Body of pancreas (tissue), 4 donors: ENCODE results near the gene ACTG1.

ENCODE experiments used
- CTCF ChIP-seq, 7 experiments: fragments of 450-650 bp in 4 of 7; fragments of 200-600 bp in 3 of 7; sonication (generic) in 3 of 7; IDR thresholded peaks; one replicate each; pipeline ENCODE4 v1.5.1; 2016 to 2019; ENCODE audit warnings: antibody characterized with exemption in 7 of 7
- POLR2A ChIP-seq, 3 donors: fragments of 450-650 bp; IDR thresholded peaks; one replicate each; pipeline ENCODE4 v1.6.1; 2016; ENCODE audit warnings: antibody characterized with exemption in 3 of 3, mild to moderate bottlenecking in 2 of 3

DNA sequence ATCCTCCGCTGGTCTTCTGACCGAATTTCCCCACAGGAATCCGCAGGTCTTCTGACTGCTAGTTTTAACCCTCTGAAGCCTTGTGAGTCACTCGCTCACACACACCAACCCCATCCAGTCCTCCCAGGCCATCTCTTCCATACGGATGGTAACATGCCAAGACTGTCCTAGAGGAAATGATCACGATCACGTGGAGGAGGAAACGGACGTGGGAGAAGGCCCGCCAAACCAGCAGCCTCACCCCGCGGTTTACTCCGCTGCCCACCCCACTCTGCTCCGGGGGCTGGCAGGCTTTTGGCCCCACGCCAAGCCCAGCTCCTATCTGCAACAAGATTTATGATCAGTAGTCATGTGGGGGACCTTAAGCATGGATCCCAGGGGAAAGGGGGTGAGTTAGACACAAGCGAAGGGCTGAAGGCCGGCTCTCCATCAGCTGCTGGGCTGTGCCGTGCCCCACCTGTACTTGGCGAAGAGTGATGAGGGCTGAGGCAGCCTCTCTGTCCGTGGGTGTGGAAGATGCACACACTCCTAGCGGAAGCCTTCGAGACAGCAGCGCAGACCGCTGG lies 41.1 kb upstream of the ACTG1 start:
- TF ChIP-seq CTCF (IDR thresholded peaks at IDR 0.05) = no peak
- no peak for TF ChIP-seq POLR2A (IDR thresholded peaks at IDR 0.05)
